Gastroesophageal sphincter (tissue), 4 donors: ENCODE data around the gene GPR68. TPM values are rescaled to one million over a fixed set of nuclear protein-coding genes. Genes with fewer than 3 reads are reported as not detected.

Experiments
- ATAC-seq: fragments of 150-250 bp; one replicate; pipeline ENCODE4 v1.9.1; 2016; ENCODE audit warnings: mild to moderate bottlenecking, moderate library complexity
- H3K27ac ChIP-seq, 4 donors: fragments of 200-600 bp; sonication (generic) in 3 of 4; 1 replicate in 3 of 4; 2 replicates in 1 of 4; pipeline ENCODE4 v1.5.1; 2016 to 2019
- H3K27me3 ChIP-seq: fragments of 200-600 bp; sonication (generic); one replicate; pipeline ENCODE4 v1.5.1; 2019
- H3K36me3 ChIP-seq, 2 donors: fragments of 200-600 bp; sonication (generic); one replicate each; pipeline ENCODE4 v1.5.1; 2019; ENCODE audit warnings: control low read depth in 1 of 2
- H3K4me1 ChIP-seq, 3 donors: fragments of 200-600 bp; sonication (generic); 1 replicate in 2 of 3; 2 replicates in 1 of 3; pipeline ENCODE4 v1.5.1; 2016 to 2019; ENCODE audit warnings: control low read depth in 2 of 3
- H3K4me3 ChIP-seq, 2 donors: fragments of 200-600 bp; sonication (generic); one replicate each; pipeline ENCODE4 v1.5.1; 2019; ENCODE audit warnings: mild to moderate bottlenecking in 1 of 2, moderate library complexity in 1 of 2
- H3K9me3 ChIP-seq, 3 donors: fragments of 200-600 bp; sonication (generic); one replicate each; pipeline ENCODE4 v1.5.1; 2017 to 2019; ENCODE audit warnings: control low read depth in 2 of 3
- CTCF ChIP-seq, 4 experiments: fragments of 200-600 bp in 2 of 4; fragments of 450-650 bp in 2 of 4; sonication (generic) in 1 of 4; IDR thresholded peaks; one replicate each; pipeline ENCODE4 v1.5.1; 2017 to 2019; ENCODE audit warnings: antibody characterized with exemption in 4 of 4, mild to moderate bottlenecking in 2 of 4, moderate library complexity in 2 of 4
- EP300 ChIP-seq: sonication (generic); formaldehyde crosslinking; IDR thresholded peaks from one replicate; pipeline ENCODE4 v1.6.1; 2017; ENCODE audit warnings: antibody characterized with exemption, mild to moderate bottlenecking
- POLR2A ChIP-seq, 2 donors: fragments of 450-650 bp; IDR thresholded peaks; one replicate each; pipeline ENCODE4 v1.6.1; 2017; ENCODE audit warnings: antibody characterized with exemption in 2 of 2, mild to moderate bottlenecking in 2 of 2, moderate library complexity in 1 of 2
- POLR2AphosphoS5 ChIP-seq: sonication (generic); formaldehyde crosslinking; IDR thresholded peaks from one replicate; pipeline ENCODE4 v1.6.1; 2017; ENCODE audit warnings: antibody characterized with exemption
- WGBS, 2 donors: methylation state at CpG; one replicate each; pipeline ENCODE4 v1.1.5; 2018; ENCODE audit warnings: low coverage in 1 of 2; 5-methylcytosine and 5-hydroxymethylcytosine counted together
- total RNA-seq, 4 donors: library from RNA; depleted of rRNA; stranded (reverse); fragments of >200 nt; gene quantifications; one replicate each; pipeline ENCODE4 v1.1.0, GENCODE V29; 2016

The GPR68 gene
- total RNA-seq, 4 donors from 2014 or later, result 1.8 to 10.3 (median 3.0) TPM

GRCh38 chr14:91254461-91254860, 10.0 kb upstream of the GPR68 start:
- Histone ChIP-seq H3K9me3 (no peaks in the 10 kb centered on the region), H3K27ac (peak overlapping the region in 2 of 4 donors; percentile 63 to 83), H3K36me3 (no peaks in the 10 kb centered on the region), H3K4me3 (no peak overlapping the region), H3K4me1 (peaks cover 0 to 52% (median 22%) of the 10 kb centered on the region in 3 donors), H3K27me3 (no peaks in the 10 kb centered on the region)
- ATAC-seq, result no peak
- WGBS, 2 donors, result 61% methylated on average over 3 of the region's 3 CpGs; no CpG with 5 or more reads in 1 of the 2 donors
- TF ChIP-seq POLR2A (IDR thresholded peaks at IDR 0.05), result no peak
- TF ChIP-seq POLR2AphosphoS5, result no peak
- no peak for TF ChIP-seq EP300
- TF ChIP-seq CTCF (IDR thresholded peaks at IDR 0.05), result no peak

- Histone ChIP-seq H3K9me3 (no peaks in the 10 kb centered on the region), H3K27ac (peak overlapping the region in 3 of 4 donors; percentile 63 to 83 (median 71))
- no peak for ATAC-seq
Observed at GRCh38 chr14:91253795-91254323, 9.4 kb upstream of the GPR68 start.

DNA sequence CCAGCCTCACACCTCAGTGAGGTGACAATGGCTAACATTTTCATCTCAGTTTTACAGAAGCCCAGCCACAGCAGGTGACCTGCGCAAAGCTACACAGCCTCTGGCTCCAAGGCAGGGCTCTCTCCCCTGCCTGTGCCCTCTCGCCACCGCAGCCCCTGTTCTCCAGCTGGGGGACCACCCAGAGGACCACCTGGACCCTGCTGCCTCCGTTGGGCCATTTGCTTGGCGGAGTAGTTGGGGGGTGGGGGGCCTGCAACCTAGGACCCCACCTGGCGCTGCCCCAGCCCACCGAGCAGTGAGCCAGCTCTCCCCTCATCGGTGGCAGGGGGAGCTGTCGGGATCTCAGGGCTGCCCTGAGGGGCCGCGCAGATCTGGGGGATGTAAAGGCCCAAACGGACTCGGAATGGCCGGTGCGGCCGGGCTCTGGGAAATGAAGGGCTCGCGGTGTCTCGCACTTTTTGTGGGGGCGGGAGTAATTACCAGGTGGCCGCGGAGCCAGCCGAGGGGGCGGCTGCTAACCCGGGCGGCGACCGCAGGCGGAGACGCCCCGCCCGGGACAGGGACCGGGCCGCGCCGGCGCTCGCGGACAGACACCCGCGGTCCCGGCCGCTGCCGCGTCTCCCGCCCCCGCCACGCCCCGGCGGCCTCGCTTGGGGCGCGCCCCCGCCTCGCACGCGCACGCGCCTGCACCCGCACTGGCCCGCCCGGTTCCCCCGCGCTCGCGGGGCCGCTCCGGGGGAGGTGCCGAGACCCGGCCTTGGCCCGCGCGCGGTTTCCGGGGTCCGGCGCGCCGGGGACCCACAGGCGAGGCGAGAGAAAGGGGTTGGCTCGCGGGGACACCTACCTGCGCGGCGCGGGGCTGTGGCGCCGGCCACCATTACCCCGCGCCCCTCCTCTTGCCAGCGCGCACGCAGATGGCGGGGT, 8.6 kb upstream of the GPR68 start:
- H3K4me1 ChIP-seq, result peaks cover 0 to 52% (median 22%) of the 10 kb centered on the region in 3 donors
- H3K27me3 ChIP-seq, result no peaks in the 10 kb centered on the region
- H3K4me3 ChIP-seq, result peak overlapping the region; percentile 49 to 67
- no peaks in the 10 kb centered on the region for H3K9me3 ChIP-seq
- peak overlapping the region in 3 of 4 donors; percentile 63 to 83 (median 71) for H3K27ac ChIP-seq
- ATAC-seq, result peak; percentile 57
- no CpG with 5 or more reads among the region's 95 CpGs for WGBS, 2 donors
- no peaks in the 10 kb centered on the region for H3K36me3 ChIP-seq
- TF ChIP-seq POLR2AphosphoS5 (no peak), CTCF (IDR thresholded peaks at IDR 0.05) (no peak), EP300 (no peak), POLR2A (IDR thresholded peaks at IDR 0.05) (peak in 1 of 2 donors; percentile 13)

More at GRCh38 chr14:91253795-91254323, 9.4 kb upstream of the GPR68 start:
- H3K36me3 ChIP-seq, result no peaks in the 10 kb centered on the region
- peaks cover 0 to 52% (median 22%) of the 10 kb centered on the region in 3 donors for H3K4me1 ChIP-seq
- no peaks in the 10 kb centered on the region for H3K27me3 ChIP-seq
- TF ChIP-seq POLR2A (IDR thresholded peaks at IDR 0.05) (no peak), CTCF (IDR thresholded peaks at IDR 0.05) (no peak)
- WGBS, 2 donors, result no CpG with 5 or more reads among the region's 20 CpGs
- H3K4me3 ChIP-seq, result peak overlapping the region; percentile 49 to 67

DNA sequence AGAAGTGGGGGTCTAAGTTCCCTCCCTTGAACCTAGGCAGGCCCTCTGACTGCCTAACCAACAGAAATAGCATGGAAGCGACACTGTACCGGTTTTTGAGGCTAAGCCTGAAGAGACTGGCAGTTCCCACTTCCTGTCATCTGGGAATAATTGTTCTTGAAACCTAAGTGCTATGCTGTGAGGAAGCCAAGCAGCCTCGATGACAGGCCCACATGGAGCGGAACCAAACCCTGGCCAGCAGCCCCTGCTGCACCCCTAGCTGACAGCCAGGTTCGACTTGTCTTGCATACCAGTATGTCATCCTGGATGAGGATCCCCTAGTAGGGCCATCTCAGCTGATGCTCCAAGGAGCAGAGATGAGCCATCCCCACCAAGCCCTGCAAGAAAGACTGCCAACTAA, 6.4 kb upstream of the GPR68 start:
- Histone ChIP-seq H3K27ac (peak overlapping the region in 1 of 4 donors; percentile 43), H3K4me1 (peaks cover 0 to 32% (median 7%) of the 10 kb centered on the region in 3 donors), H3K36me3 (no peaks in the 10 kb centered on the region), H3K9me3 (no peaks in the 10 kb centered on the region), H3K27me3 (no peaks in the 10 kb centered on the region), H3K4me3 (no peak overlapping the region)
- no peak for ATAC-seq
- TF ChIP-seq CTCF (IDR thresholded peaks at IDR 0.05) (no peak), POLR2A (IDR thresholded peaks at IDR 0.05) (no peak), EP300 (no peak), POLR2AphosphoS5 (no peak)
- WGBS, 2 donors, result 32 to 78% methylated on average over 2 to 4 of the region's 5 CpGs
